GM15510 (cell line): Measurements from ENCODE around the gene MYCBP2.

ENCODE experiments used
- POLR2A ChIP-seq: IDR thresholded peaks from 3 replicates; pipeline ENCODE4 v1.6.1; 2011; ENCODE audit warnings: borderline replicate concordance; ENCODE audit not compliant: insufficient read length; ENCODE audit errors: extremely low read depth

The MYCBP2 gene

DNA sequence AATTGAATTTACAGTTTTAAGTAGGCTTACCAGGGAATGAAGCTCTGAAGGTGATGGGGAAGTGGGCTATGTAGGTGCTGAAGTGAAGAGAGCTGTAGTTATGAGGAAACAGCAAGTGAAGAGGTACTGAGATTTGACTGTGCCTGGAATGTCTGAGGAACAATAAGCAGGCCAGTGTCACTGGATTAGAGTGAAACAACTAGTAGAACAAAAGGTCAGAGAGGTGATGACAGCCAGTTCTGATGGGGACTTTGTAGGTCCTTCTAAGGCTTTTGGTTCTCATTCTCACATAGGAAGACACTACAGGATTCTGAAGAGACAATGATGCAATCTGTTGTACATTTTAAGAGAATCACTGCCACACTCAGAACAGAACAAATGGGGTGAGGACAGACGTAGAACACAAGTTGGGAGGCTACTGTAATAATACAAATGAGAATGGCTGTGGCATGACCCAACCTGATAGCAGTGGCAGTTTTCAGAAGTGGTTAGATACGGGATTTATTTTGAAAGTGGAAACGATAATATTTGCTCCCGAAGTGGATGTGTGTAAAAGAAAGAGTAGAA lies 130.8 kb downstream of the MYCBP2 start:
- no peak for TF ChIP-seq POLR2A

DNA sequence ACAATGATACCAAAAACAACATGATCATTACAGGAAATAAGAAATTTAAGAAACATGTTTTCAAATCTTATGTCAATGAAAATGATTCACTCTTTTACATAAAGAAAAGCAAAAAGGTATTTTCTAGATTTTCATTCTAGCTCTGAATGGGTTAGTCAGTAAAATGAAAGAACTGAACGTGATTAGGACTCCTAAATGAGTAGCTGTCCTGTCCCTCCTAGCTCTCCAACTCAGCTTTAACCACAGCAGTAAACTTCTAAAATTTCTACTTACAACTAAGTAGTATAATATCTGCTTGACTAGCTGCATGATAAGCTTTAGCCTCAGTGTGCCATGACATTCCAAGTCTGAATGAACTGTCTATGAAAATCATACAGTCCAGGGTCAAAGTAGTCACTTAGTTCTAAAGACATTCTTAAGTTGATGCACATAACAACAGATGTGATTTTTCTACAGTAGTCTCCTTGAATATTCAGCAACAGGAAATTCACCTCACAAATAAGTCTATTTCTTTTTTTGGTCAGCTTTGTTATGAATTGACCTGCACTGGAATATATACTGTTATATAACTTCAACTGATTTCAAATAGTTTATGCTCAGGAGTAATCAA lies 136.4 kb downstream of the MYCBP2 start:
- no peak for TF ChIP-seq POLR2A

- TF ChIP-seq POLR2A: no peak
Measured at GRCh38 chr13:77185721-77186120, 141.2 kb downstream of the MYCBP2 start.

- no peak for TF ChIP-seq POLR2A
Measured at GRCh38 chr13:77184455-77184854, 142.4 kb downstream of the MYCBP2 start.

GRCh38 chr13:77180011-77180410 lies 146.9 kb downstream of the MYCBP2 start:
- TF ChIP-seq POLR2A: no peak

DNA sequence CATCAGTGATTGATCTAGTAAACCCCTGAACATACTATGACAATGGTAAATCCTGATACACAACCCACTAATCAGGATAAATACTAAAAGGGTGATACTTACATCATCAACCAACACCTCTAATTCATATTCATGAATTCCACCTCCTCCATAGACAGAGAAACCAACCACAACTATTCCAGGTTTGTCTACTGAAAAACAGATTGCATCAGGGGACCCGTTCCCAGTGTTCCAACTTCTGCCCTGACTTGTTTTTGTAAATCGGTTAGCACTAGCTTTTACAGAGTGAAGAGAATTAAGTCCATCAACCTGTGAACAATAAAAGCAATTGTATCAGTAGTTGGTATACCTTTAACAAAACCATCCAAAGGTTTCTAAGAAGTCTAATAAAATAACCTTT lies 149.2 kb downstream of the MYCBP2 start:
- no peak for TF ChIP-seq POLR2A

DNA sequence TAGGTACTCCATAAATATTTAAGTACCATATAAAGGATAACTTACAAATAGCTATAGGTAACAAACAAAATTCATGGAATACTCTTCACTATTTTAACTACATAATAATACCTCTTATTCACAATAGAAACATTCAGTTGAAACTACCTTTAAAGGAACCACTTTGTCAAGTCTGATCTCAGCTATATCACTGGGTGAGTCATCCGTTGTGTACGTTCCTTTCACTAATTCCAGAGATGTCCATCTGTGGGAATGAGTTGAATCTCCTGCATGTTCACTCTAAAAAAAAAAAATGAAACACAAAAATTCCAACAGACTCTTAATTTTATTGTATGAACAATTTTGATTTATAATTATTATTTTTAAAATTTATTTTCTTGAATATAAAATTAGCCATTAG lies 150.5 kb downstream of the MYCBP2 start:
- no peak for TF ChIP-seq POLR2A

- TF ChIP-seq POLR2A: no peak
Measured at GRCh38 chr13:77172650-77173049, 154.2 kb downstream of the MYCBP2 start.

- no peak for TF ChIP-seq POLR2A
Measured at GRCh38 chr13:77171451-77171850, 155.4 kb downstream of the MYCBP2 start.

GRCh38 chr13:77168237-77168636 lies 158.7 kb downstream of the MYCBP2 start:
- no peak for TF ChIP-seq POLR2A

- TF ChIP-seq POLR2A: no peak
Measured at GRCh38 chr13:77150651-77151050, 176.2 kb downstream of the MYCBP2 start.

GRCh38 chr13:77143431-77143830 lies 183.5 kb downstream of the MYCBP2 start:
- no peak for TF ChIP-seq POLR2A

DNA sequence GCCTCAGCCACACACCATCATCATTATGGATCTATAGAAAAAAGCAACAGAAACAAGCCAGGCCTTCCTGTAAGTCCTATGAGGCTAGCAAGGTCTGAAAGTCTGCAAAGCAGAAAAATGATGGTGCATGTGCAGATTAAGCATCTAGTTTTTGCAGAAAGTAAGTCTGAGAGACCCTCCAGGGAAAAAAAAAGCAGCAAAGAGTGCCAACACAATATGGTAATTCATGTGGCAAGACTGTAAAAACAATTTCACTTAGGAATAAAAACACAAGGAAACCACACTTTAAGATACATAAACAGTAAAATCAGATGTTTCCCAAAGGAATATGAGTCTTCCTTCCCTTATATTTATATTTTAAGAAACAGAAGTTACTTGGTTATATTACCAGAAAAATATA lies 187.6 kb downstream of the MYCBP2 start:
- no peak for TF ChIP-seq POLR2A

- no peak for TF ChIP-seq POLR2A
Measured at GRCh38 chr13:77138813-77139212, 188.1 kb downstream of the MYCBP2 start.

GRCh38 chr13:77136902-77137420 lies 189.9 kb downstream of the MYCBP2 start:
- no peak for TF ChIP-seq POLR2A

DNA sequence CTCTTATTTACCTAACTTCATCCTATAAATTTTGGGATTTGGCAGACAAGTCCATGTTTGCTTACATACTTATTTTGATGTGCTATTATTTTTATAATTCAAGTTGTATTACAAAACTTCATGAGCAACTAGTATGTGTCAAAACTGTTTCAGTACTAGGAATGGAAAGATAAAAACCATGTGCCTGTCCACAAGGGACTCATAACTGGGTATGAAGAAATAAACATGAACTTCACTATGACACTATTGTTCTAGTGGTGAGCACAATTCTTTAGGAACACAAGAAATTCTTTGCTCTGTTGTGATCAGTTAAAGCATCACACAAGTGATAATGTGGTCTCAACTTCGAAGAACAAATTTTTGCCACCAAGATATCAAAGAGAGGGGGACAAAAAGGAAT lies 202.5 kb downstream of the MYCBP2 start:
- TF ChIP-seq POLR2A: no peak
